ENCODE data around the gene PIGZ.
A peak's percentile ranks its signal among the peaks of the same experiment; 100 is the strongest.
"Not testable (repeated sequence)": the region's sequence is repeated elsewhere in the genome, so short reads cannot be mapped to it uniquely, and the experiment has no call there.

The PIGZ gene

DNA sequence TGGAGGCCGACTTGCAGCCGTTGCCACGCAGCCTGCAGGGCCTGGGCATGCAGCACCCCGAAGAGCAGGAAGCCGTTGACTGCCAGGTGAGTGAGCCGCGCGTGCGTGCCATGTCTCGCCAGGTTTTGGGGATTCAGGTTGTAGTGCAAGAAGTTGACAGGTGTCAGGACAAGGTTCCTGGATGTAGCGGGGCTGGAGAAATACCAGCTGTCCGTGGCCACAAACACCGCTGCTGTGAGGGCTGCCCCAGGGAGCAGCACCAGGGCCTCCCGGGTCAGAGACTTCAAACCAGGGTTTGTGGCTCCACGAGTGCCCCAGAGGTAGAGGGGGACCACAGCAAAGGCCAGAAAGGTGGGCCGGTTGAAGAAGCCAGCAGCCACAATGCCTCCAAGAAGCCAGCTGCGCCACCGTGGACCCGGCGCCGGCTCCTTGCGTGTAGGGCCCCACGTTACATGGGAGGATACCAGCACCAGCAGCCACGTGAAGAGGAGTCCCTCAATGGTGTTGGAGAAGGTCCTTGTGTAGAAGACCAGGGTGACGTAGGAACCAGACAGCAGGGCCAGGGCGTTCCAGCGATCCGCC, 20.7 kb downstream of the PIGZ start:
- ATAC-seq, result no peak

DNA sequence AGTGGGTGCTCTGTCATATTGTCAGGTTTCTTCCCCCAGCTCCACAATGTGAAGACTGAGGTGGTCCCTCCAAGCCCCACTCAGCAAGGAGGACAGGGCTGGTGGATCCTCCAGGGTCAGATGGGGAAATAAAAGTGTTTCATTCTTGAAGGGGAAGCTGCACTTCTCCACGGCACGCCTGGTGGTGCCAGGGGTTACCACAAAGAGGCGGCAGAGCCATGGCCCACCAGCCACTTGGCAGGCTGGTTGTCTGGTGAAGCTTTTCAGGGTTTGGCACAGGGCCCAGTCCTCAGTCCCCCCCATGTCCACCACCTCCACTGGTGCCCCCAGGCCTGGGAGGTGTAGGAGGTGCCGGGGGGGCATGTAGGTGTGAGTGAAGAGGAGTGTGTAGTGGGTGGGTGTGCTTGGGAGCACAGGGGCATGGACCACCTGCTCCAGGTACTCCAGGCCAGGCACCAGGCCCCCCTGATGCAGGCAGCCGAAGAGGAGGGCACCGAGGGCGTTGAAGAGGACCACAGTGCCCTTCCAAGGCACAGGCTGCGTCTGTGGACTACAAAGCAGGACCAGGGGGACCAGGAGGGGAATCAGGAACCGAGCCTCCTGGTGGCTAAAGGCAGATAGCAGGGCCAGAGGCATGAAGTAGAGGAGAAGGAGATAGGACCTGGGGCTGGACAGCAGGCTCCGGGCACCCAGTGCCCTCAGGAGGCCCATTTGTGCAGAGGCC, 21.3 kb downstream of the PIGZ start:
- no peak for ATAC-seq

DNA sequence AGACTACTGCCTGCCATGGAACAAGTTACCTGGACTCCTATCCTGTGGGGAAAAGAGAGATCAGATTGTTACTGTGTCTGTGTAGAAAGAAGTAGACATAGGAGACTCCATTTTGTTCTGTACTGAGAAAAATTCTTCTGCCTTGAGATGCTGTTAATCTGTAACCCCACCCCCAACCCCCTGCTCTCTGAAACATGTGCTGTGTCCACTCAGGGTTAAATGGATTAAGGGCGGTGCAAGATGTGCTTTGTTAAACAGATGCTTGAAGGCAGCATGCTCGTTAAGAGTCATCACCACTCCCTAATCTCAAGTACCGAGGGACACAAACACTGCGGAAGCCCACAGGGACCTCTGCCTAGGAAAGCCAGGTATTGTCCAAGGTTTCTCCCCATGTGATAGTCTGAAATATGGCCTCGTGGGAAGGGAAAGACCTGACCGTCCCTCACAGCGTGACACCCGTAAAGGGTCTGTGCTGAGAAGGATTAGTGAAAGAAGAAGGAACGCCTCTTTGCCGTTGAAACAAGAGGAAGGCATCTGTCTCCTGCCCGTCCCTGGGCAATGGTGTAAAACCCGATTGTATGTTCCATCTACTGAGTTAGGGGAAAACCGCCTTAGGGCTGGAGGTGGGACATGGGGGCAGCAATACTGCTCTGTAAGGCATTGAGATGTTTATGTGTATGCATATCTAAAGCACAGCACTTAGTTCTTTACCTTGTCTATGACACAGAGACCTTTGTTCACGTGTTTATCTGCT, 24.4 kb downstream of the PIGZ start:
- not testable (repeated sequence) for ATAC-seq

DNA sequence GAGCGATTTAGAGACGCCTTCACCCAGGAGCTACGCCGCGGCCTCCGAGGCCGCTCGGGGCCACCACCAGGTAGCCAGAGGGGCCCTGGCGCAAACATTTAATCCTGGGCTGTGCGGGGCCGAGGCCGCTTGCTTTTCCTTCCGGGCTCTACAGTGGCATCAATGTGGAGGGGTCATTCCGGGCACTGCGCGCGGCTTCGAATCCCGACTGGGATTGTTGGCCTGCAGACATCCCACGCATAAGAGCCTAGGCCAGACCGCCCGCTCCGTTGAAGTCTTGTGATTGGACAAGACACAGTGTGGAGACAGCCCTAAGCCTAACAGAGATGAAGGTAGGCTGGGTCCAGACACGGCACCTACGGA, 25.7 kb downstream of the PIGZ start:
- no peak for ATAC-seq

DNA sequence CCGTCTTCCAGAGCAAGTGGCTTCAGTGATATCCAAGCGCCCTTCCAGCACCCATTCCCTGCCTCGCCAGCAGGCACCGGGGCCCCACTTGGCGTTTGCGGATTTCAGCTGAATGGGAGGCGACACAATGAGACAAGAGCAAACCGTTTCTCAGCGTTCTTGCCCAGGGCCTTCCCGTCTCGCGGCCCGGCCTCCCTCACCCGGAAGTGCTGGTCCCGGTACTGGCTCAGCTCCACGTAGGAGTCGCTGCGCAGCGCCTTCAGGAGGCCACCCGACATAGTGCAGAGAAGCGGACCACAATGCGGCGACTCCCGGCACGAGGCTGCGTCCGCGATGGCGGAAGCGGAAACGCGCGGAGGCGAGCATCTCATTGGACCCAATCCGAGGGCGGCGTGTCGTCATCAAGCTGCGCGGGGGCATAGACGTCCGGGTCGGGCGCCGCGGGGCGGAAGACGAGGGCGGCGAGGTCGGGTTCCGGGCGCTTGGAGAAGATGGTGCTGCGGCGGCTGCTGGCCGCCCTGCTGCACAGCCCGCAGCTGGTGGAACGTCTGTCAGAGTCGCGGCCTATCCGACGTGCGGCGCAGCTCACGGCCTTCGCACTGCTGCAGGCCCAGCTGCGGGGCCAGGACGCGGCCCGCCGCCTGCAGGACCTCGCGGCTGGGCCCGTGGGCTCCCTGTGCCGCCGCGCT, 26.3 kb downstream of the PIGZ start, which contains the start of gene NCBP2:
NCBP2 (minus strand) TSS at position 303 of the 689 bp plus-strand sequence; CDS start at position 278, 25 bp downstream.
- ATAC-seq, result peak; percentile 93 to 95

DNA sequence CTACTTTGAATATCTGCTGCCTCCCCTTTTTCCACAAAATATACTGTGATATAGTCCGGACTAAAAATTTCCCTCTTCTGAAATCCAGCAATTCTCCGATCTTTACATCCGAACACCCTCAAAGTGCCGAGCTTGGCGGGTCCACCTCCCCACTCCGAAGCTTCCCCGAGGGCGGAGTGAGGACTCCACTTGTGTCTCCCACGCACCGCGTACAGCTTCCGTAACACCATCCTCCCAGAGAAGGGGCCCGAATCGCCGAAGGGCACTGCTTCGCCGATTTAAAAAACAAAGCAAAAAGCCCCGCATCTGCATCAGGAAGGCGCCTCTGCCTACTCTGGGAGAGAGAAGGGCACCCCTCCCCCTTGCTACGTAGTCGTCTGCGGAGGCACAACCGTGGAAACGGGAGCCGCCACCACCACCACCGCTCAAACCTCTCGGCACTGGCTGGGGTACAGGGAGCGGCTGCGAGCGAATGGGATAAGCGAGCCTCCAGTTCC, 26.9 kb downstream of the PIGZ start:
- ATAC-seq, result peak; percentile 40 to 42

DNA sequence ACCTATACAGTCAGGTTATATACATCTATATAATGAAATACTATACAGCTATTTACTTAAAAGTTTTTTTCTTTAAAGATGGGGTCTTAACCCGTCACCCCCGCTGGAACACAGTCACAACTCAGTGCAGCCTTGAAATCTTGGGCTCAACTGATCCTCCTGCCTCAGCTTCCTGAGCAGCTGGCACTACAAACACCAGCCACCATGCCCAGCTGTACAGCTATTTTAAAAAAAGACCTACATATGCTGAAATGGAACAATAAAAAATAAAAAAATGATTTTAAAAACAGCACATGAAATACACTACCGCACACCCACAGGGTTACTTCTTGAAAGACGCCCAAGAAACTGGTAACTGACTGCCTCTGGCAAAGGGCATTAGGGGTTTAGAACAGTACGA, 30.1 kb downstream of the PIGZ start:
- no peak for ATAC-seq

DNA sequence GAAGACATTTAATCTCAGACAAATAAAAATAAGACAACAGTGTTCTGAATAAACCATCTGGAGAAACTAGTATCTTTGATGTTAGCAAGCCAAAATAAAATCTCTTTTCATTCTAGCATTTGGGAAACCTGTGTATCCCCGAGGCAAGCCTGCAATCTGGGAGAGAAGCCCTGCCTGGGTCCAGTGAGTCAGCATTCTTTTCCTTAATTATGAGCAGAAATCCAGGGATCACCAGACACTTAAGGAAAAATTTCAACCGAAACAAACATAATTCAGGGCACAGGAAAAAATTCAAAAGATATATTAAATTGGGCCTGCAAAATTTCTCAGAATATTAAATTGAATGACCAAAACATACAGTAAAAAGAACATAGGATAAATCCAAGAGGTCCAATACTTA, 30.5 kb downstream of the PIGZ start:
- no peak for ATAC-seq

DNA sequence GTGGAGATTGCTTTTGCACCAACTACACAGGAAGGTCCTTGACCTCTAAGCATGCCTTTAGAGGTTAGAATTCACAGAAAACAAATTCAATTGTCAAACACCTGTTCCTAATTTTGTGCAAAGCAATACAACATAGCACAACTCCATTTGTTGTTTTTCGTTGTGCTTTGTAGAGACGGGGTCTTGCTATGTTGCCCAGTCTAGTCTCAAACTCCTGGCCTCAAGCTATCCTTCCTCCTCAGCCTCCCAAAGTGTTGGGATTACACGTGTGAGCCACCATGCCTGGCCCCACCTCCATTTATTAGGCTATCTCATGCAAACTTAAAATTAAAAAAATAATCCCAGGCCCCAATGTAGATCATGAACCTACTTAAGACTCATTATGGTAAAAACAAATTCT, 32.3 kb downstream of the PIGZ start:
- ATAC-seq, result no peak

DNA sequence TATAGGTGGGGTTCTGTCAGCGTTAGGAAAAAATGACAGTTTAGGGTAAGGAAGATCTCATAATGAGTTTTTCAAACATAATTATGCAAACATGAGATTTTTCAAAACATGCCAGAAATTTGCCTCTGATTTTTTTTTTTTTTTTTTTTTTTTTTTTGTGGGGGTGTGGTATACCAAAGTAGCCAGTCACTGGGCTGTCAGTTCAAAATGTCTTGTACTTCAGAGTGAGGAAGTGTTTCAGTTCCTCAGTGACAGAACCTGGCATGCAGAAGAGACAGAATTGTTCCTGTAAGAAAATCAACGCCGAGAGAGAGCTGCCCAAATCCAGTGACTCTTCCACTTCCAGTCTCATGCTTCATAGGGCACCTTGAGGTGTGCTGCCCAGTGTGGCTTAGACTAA, 36.0 kb downstream of the PIGZ start:
- no peak for ATAC-seq

DNA sequence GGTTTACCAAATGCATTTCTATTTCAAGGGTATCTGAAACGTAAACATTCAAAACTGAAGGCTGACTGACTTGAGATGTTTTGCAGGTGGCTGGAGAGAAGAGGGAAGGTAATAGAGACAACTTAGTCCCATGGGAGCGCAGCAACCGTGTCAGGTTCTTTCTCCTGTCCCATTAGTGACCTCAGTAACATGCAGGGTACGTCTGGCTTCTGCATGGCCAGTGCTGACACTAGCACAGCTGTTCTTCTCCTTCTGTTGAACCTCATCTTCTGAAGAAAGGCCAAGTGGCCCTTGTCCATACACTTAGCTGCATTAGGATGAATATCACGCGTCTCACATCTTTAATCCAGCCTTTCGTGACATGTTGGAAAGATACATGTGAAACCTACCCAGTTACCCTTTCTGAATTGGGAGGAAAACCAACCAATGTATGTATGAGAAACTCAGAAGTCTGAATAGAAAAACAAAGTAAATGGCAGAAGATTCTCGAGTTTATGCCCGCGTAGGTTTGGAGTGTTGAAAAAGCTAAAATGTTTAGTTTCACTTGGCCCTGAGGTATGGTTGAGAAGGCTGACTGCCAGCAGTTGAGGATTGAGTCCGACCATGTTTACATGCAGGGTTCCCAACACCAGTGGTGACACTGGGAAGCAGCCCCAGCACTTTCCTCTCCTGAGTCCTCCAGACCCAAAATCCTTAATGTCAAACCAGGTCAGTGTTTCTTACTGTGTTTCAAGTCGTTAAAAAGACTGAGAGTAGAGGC, 36.6 kb downstream of the PIGZ start:
- no peak for ATAC-seq

DNA sequence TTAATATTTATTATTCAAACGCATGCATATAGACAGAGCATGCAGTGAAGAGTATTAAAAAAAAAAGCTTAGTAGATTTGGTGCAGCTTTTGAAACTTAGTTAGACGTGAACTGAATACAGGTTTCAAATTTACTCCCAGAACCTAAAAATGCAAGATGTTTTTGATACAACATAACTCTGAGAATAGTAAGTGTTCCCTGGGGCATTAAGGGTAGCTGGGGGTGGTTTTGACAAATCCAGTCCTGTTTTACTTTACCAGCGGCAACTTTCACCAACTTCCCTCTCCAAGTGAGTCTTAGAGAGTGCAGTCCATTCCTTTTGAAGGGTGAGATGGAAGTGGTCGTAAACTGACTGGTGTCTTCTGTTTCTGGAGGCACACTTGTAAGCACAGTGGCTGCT, 37.5 kb downstream of the PIGZ start:
- ATAC-seq, result no peak

DNA sequence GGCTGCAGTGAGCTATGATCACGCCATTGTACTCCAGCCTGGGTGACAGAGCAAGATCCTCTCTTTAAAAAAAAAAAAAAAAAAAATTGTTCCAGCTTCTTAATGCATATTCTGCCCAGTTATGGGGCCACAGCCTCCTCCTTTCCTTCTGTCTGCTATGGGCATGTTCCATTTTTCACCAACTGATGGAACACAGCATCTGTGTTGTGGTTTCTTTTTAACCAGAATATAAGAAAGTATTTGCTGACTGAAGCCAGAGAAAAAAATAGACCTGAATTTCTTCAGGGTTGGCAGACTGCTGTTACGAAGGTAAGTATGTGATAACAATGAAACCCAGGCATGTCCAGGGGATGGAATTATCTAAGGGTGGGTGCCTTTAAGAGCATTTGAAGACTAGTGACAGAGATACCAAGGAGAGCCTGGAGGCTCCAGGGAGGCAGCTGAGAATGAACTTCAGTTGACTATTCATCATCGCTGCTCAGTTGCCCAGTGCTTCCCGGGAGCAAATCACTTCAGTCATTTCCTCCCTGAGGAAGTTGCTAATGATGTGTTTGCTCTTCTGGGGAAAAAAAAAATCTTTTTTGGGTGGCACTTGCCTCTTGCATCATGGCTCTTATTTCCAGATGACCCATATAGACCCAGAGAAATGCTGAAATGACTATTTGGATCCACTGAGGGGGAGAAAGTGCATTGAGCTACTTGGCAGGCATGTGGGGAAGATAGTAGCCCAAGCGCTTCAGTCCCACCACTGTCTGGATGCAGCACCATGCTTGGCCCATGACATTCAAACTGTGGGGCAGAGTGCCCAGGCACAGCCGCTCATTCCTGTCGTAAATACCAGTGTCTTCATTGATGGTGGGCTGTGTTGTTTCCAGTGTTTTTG, 40.8 kb downstream of the PIGZ start:
- no peak for ATAC-seq

DNA sequence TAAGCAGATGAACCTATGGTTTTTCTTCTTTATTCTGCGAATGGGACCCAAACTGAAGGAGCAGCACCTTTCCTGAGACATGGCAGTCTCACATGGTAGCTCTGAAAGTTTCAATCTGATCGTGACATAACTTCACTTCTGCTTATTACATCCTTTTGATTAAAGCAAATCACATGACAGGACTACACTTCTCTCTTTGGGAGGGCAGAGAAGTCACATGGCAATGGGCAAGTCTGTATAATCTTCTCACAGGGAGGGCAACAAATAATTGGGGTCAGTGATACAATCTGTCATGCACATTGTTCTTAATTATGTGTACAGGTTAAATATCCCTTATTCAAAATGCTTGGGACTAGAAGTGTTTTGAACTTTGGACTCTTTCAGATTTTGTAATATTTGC, 47.9 kb downstream of the PIGZ start:
- no peak for ATAC-seq

DNA sequence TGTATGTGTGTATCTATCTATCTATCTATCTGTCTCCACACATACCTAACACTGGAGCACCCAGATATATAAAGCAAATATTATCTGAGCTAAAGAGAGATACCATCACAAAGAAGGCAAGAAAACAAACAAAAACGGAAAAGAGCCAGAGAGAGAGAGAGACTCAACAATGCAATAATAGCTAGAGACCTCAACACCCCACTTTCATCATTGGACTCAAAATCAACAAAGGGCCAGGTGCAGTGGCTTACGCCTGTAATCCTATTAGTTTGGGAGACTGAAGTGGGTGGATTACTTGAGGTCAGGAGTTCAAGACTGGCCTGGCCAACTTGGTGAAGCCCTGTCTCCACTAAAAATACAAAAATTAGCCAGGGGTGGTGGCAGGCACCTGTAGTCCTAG, 49.7 kb downstream of the PIGZ start:
- ATAC-seq, result no peak

DNA sequence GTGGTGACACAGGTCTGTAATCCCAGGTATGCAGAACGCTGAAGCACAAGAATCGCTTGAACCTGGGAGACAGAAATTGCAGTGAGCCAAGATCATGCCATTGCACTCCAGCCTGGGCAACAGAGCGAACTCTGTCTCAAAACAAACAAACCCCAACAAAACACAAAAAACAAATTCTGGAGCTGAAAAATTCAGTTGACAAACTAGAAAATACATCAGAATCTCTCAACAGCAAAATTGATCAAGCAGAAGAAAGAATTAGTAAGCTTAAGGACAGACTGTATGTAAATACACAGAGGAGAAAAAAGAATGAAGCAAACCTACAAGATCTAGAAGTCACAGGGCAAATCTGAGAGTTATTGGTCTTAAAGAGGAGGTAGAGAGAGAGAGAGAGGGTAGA, 51.6 kb downstream of the PIGZ start:
- ATAC-seq, result no peak

DNA sequence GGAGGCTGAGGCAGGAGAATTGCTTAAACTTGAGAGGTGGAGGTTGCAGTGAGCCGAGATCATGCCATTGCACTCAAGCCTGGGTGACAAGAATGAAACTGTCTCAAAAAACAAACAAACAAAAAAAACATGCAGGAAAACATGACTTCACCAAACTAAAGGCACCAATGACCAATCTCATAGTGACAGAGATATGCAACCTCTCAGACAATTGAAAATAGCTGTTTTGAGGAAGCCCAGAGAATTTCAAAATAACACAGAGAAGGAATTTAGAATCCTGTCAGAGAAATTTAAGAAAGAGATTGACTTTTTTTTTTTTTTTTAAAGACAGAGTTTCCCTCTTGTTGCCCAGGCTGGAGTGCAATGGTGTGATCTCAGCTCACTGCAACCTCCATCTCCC, 52.4 kb downstream of the PIGZ start:
- ATAC-seq, result no peak

DNA sequence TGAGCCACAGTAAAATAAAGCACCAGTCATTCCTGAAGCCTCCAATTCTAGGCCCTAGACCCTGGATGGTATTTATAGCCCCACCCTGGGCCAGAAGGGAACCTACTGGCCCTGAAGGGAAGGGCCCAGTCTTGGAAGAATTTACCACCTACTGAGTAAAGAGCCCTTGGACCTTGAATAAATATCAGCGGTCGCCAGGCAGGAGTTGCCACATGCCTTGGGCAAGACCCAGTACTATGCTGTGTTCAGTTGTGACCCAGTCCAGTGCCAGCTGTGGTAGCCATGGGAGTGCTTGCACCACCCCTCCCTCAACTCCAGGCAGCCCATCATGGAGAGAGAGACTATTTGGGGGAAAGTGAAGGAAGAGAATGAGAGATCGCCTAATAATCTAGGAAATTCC, 53.3 kb downstream of the PIGZ start:
- ATAC-seq, result no peak

DNA sequence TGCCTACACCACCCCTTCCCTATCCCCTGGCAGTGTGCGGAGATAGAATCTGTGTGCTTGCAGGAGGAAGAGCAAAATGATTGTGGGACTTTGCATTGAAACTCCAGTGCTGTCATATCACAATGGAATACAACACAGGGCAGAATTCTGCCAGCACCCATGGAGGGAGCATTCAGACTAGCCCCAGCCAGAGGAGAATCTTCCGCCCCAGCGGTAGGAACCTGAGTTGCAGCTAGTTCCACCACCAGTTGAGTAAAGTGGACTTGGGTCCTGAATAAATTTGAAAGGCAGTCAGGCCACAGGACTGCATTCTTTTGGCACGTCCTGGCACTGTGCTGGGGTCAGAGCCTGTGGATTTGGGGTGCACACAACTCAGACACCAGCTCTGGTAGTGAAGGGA, 53.8 kb downstream of the PIGZ start:
- no peak for ATAC-seq

DNA sequence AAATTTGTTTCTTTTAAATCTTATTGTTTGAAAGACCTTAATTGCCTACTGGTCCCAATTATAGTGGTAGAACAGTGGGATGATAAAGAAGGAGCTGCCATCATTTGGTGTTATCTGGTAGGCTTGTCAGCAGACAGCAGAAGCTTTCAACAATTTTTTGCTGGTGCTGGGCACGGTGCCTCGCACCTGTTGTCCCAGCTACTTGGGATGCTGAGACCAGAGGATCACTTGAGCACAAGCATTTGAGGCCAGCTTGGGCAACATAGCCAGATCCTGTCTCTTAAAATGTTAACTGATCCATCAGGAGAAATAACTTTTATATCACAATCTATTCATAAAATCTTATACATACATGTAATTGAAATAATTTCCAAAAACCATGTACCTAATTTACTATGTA, 64.9 kb downstream of the PIGZ start:
- ATAC-seq, result no peak

DNA sequence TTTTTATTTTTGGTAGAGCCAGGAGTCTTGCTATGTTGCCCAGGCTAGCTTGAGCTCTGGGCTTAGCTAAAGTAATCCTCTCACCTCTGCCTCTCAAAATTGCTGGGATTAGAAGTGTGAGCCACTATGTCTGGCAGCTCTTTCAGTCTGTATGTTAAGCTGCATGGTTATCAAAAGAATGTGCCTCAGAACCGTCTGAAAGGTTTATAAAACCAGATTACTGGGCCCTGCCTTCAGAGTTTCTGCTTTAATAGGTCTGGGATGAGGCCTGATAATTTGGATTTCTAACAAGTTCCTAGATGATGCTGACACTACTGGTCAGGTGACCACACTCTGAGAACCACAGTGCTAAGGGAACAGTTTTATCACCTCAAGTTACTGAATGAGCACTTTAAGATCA, 66.3 kb downstream of the PIGZ start:
- no peak for ATAC-seq

DNA sequence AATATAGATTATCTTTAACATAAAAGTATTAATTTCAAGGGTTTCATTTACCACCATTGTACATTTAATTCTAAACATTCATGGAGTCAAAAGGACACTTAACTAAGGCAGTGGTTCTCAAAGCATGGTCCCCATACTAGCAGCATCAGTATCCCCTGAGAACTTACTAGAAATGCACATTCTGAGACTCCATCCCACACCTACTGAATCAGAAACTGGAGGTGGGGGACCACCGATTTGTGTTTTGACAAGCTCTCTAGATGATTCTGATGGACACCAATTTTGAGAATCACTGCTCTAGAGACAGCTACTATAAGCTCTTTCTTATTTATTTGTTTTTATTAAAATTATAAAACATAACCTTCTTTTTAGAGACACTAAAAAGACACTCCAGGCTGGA, 66.9 kb downstream of the PIGZ start:
- ATAC-seq, result no peak

Measured in activated CD4-positive, CD25-positive, alpha-beta regulatory T cell treated with anti-CD3 and anti-CD28 coated beads, Interleukin-2, amount 50 U/mL, for 24 hours (primary cell).